H1 (cell line): ENCODE data around the gene CDPF1. TPM values are rescaled to one million over a fixed set of nuclear protein-coding genes. Genes with fewer than 3 reads are reported as not detected.

ENCODE experiments used
- CBX5 ChIP-seq: fragments of 300-800, 300-1000 bp; sonication (generic); IDR thresholded peaks from 2 replicates; pipeline ENCODE4 v1.7.1; 2016; ENCODE audit warnings: antibody characterized with exemption, low read length, low read depth
- CBX8 ChIP-seq: fragments of 300-800, 300-1000 bp; sonication (generic); IDR thresholded peaks from 2 replicates; pipeline ENCODE4 v1.7.1; 2016; ENCODE audit warnings: low read depth, low read length, borderline replicate concordance
- JUN ChIP-seq: IDR thresholded peaks from 2 replicates; pipeline ENCODE4 v1.6.1; 2011; ENCODE audit warnings: low read depth, mild to moderate bottlenecking, improper control_type of control experiment, low read length
- SIN3A ChIP-seq, 2 experiments: IDR thresholded peaks in 1 of 2; conservative IDR thresholded peaks in 1 of 2; 2 replicates each; pipeline ENCODE4 v1.6.1; 2011 to 2012; ENCODE audit warnings: low read length in 2 of 2, improper control_type of control experiment in 1 of 2, low read depth in 1 of 2, mild to moderate bottlenecking in 1 of 2
- SP1 ChIP-seq: IDR thresholded peaks from 2 replicates; pipeline ENCODE4 v1.6.1; 2011; ENCODE audit warnings: low read depth, low read length
- YY1 ChIP-seq: IDR thresholded peaks from 2 replicates; pipeline ENCODE4 v1.6.1; 2011; ENCODE audit warnings: low read depth, mild to moderate bottlenecking, low read length
- polyA plus RNA-seq, 7 experiments: library from polyadenylated mRNA; depleted of rRNA in 3 of 7; stranded (reverse) in 5 of 7; unstranded in 2 of 7; fragments of >200 nt in 5 of 7; fragments of 200-250 nt in 2 of 7; gene quantifications; 1 replicate in 5 of 7; 2 replicates in 1 of 7; 4 replicates in 1 of 7; pipeline versions ENCODE4 v1.2.1 to v1.2.3, GENCODE V29; 2011 to 2013; ENCODE audit warnings: missing spikeins in 2 of 7, mixed read lengths in 2 of 7
- total RNA-seq: library from RNA; stranded (reverse); fragmentation: NEBNext Ultra II Directional; extraction: Animal tissue kit (Norgen Biotek cat#: 25700); gene quantifications from 2 replicates; pipeline ENCODE4 v1.2.1, GENCODE V29; 2021

Gene CDPF1
- total and polyA plus RNA-seq, 2 of the 8 experiments (the other 6 are each of a cell fraction or from before 2014, with no cell fraction given), result 9.7 to 13.7 TPM

- TF ChIP-seq YY1 (no peak), SP1 (no peak), CBX8 (no peak), SIN3A (conservative IDR thresholded peaks at IDR 0.05 in 1 of 2, IDR thresholded peaks at IDR 0.05 in 1 of 2; ENCODE audit: low read depth in 1 of 2, low read length in 2 of 2) (no peak), JUN (no peak), CBX5 (no peak)
Measured at GRCh38 chr22:46256358-46256958, 6.4 kb upstream of the CDPF1 start (continued).
